WTC11 (cell line): ENCODE data around the gene AP2M1. TPM values are rescaled to one million over a fixed set of nuclear protein-coding genes. Genes with fewer than 3 reads are reported as not detected.

ENCODE experiments used
- ATAC-seq: fragments of 200-7000 bp; cut with Tn5 transposase; 2 replicates; pipeline ENCODE4 v1.10.0; 2021; ENCODE audit warnings: mild to moderate bottlenecking, moderate library complexity
- CTCF ChIA-PET: fragments of 300-600 bp; sonication (Branson Sonifier 250); formaldehyde crosslinking; loops from one replicate; lab custom pipeline; 2021; ENCODE audit warnings: antibody characterized with exemption; lab: Charles Lee
- POLR2A ChIA-PET: fragments of 350-600 bp; sonication (Branson Sonifier 250); formaldehyde crosslinking; loops from one replicate; lab custom pipeline; 2021; ENCODE audit warnings: antibody characterized with exemption; lab: Charles Lee
- DNase-seq: peaks from one replicate; pipeline ENCODE4 v3.0.0; 2021; ENCODE audit warnings: low spot score
- H3K27ac Mint-ChIP-seq: 2 replicates; pipeline ENCODE4 v1.8.0; 2021; ENCODE audit warnings: mixed read lengths
- H3K27me3 Mint-ChIP-seq: 2 replicates; pipeline ENCODE4 v1.8.0; 2021; ENCODE audit warnings: low read depth, mild to moderate bottlenecking, moderate library complexity, mixed read lengths
- H3K36me3 Mint-ChIP-seq: 2 replicates; pipeline ENCODE4 v1.8.0; 2021; ENCODE audit warnings: mixed read lengths
- H3K4me1 Mint-ChIP-seq: 2 replicates; pipeline ENCODE4 v1.8.0; 2022; ENCODE audit warnings: mixed read lengths
- H3K4me3 Mint-ChIP-seq: 2 replicates; pipeline ENCODE4 v1.8.0; 2021; ENCODE audit warnings: mild to moderate bottlenecking, moderate library complexity, mixed read lengths
- H3K9me3 Mint-ChIP-seq: 2 replicates; pipeline ENCODE4 v1.8.0; 2021; ENCODE audit warnings: mixed read lengths
- AFF4 ChIP-seq: sonication (generic); formaldehyde crosslinking; IDR thresholded peaks from 2 replicates; pipeline ENCODE4 v1.8.1; 2023; ENCODE audit warnings: mild to moderate bottlenecking, missing genetic modification reagents, borderline replicate concordance
- AR ChIP-seq: fragments of 250-450 bp; sonication (Bioruptor Pico); IDR thresholded peaks from 2 replicates; pipeline ENCODE4 v1.9.0; 2021; ENCODE audit warnings: mild to moderate bottlenecking
- FOXP4 ChIP-seq: sonication (generic); formaldehyde crosslinking; IDR thresholded peaks from 2 replicates; pipeline ENCODE4 v1.8.0; 2022; ENCODE audit warnings: mild to moderate bottlenecking, missing genetic modification reagents
- HMGXB4 ChIP-seq: sonication (generic); formaldehyde crosslinking; IDR thresholded peaks from 2 replicates; pipeline ENCODE4 v1.8.1; 2023; ENCODE audit warnings: mild to moderate bottlenecking, moderate library complexity, missing genetic modification reagents
- NR2C2 ChIP-seq: sonication (generic); formaldehyde crosslinking; IDR thresholded peaks from 2 replicates; pipeline ENCODE4 v1.8.0; 2022; ENCODE audit warnings: mild to moderate bottlenecking, missing genetic modification reagents
- NR3C1 ChIP-seq: sonication (generic); formaldehyde crosslinking; conservative IDR thresholded peaks from 2 replicates; pipeline ENCODE4 v1.8.1; 2023; ENCODE audit warnings: low read depth, mild to moderate bottlenecking, missing genetic modification reagents
- RORB ChIP-seq: fragments of 250-450 bp; sonication (Bioruptor Pico); IDR thresholded peaks from 2 replicates; pipeline ENCODE4 v1.9.0; 2021; ENCODE audit warnings: mild to moderate bottlenecking
- SMAD3 ChIP-seq: sonication (generic); formaldehyde crosslinking; IDR thresholded peaks from 2 replicates; pipeline ENCODE4 v1.8.0; 2022; ENCODE audit warnings: missing genetic modification reagents, mild to moderate bottlenecking, borderline replicate concordance
- ZNF281 ChIP-seq: sonication (generic); formaldehyde crosslinking; IDR thresholded peaks from 2 replicates; pipeline ENCODE4 v1.8.0; 2023; ENCODE audit warnings: mild to moderate bottlenecking, missing genetic modification reagents
- ZNF532 ChIP-seq: fragments of 250-450 bp; sonication (Bioruptor Pico); IDR thresholded peaks from 2 replicates; pipeline ENCODE4 v1.9.0; 2021; ENCODE audit warnings: mild to moderate bottlenecking, borderline replicate concordance
- total RNA-seq: library from RNA; stranded (reverse); gene quantifications from 3 replicates; pipeline ENCODE4 v1.2.3, GENCODE V29; 2021

AP2M1 gene
- total RNA-seq, 1 experiment from 2014 or later = 399 TPM

- Mint-ChIP-seq H3K9me3 (no peaks in the 10 kb centered on the region), H3K4me3 (no peak overlapping the region), H3K27me3 (no peaks in the 10 kb centered on the region), H3K4me1 (peaks cover 23% of the 10 kb centered on the region), H3K36me3 (peaks cover 60% of the 10 kb centered on the region), H3K27ac (no peak overlapping the region)
- no peak for ATAC-seq
- CTCF ChIA-PET = no interaction called here
- TF ChIP-seq ZNF532 (CRISPR knock-in tag) (no peak), HMGXB4 (no peak), NR2C2 (CRISPR knock-in tag) (no peak), FOXP4 (CRISPR knock-in tag) (no peak), ZNF281 (CRISPR knock-in tag) (no peak), RORB (CRISPR knock-in tag) (no peak), SMAD3 (CRISPR knock-in tag) (no peak), AFF4 (CRISPR knock-in tag) (no peak), AR (CRISPR knock-in tag) (no peak), NR3C1 (CRISPR knock-in tag) (no peak)
- no peak for DNase-seq
- POLR2A ChIA-PET = interaction anchor here (1.1 kb wide), 1 partner anchor 11 kb away, joined by 3 read pairs; no protein-coding TSS in a partner anchor
These were observed 13.4 kb downstream of the AP2M1 start for GRCh38 chr3:184188080-184188479.
